ENCODE results near the gene EVI5.

- TF ChIP-seq POLR2A (IDR thresholded peaks at IDR 0.05; ENCODE audit: low read depth, low read length) (no peak), TAF1 (IDR thresholded peaks at IDR 0.05; ENCODE audit: borderline replicate concordance, low read depth, low read length) (no peak), POLR2AphosphoS5 (IDR thresholded peaks at IDR 0.05; ENCODE audit: low read depth, low read length) (no peak)
Observed at GRCh38 chr1:92653605-92654381, 131.1 kb downstream of the EVI5 start.
